NB4 (cell line): ENCODE measurements around the gene SAE1.

Experiments used
- CTCF ChIP-seq: IDR thresholded peaks from one replicate; pipeline ENCODE4 v1.5.1; 2012; ENCODE audit warnings: low read depth, low read length
- MAX ChIP-seq: IDR thresholded peaks from 2 replicates; pipeline ENCODE4 v1.6.1; 2011; ENCODE audit warnings: low read depth, low read length
- MYC ChIP-seq: IDR thresholded peaks from 2 replicates; pipeline ENCODE4 v1.6.1; 2011; ENCODE audit warnings: low read depth, low read length
- POLR2A ChIP-seq: IDR thresholded peaks from 2 replicates; pipeline ENCODE4 v1.6.1; 2011; ENCODE audit warnings: mild to moderate bottlenecking; ENCODE audit not compliant: insufficient read length; ENCODE audit errors: extremely low read depth

- TF ChIP-seq CTCF: no peak
- TF ChIP-seq MAX: peak; percentile 51; the same call in 1 of the 2 replicates
- TF ChIP-seq POLR2A: peak; percentile 54
- TF ChIP-seq MYC: peak; percentile 86
Measured at GRCh38 chr19:47227352-47228167, 96.9 kb downstream of the SAE1 start.
